ENCODE data around the gene TPSG1.
"Not testable (repeated sequence)": the region's sequence is repeated elsewhere in the genome, so short reads cannot be mapped to it uniquely, and the experiment has no call there.

Gene TPSG1

GRCh38 chr16:1225051-1225451, at the start of gene TPSG1:
TSS of gene TPSG1 (minus strand) at chr16:1225268. CDS start at chr16:1225252, 16 bp downstream.
- no peak for DNase-seq

DNA sequence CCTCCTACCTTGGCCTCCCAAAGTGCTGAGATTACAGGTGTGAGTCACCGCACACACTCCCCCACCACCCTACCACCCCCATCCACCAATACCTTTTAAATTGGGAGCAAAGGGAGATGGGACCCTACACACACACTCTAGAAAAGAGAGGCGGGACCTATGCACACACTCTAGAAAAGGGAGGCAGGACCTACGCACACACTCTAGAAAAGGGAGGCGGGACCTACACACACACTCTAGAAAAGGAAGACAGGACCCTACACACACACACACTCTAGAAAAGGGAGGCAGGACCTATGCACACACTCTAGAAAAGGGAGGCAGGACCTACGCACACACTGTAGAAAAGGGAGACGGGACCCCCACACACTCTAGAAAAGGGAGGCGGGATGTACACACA, 49.7 kb upstream of the TPSG1 start:
- DNase-seq = no peak

DNA sequence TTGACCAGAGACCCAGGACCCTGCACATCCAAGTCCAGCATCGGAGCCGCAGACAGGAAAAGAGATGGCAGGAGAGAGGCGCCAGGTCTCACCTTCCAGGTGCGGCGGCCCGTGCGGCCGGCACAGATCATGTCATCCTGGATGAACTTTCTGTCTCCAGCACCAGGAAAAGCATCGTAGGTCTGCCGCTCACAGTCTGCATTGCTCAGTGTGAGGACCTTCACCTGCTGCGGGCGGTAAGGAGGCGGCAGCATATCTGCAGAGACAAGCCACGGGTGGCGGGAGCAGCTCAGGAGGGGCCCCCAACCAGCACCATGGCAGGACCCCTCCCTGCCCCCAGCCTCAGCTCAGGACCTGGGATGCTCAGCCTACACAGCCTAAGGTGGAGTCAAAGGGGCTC, 48.7 kb upstream of the TPSG1 start:
- DNase-seq = no peak

GRCh38 chr16:1272453-1273198, 47.6 kb upstream of the TPSG1 start:
- DNase-seq = no peak

GRCh38 chr16:1271724-1272413, 46.8 kb upstream of the TPSG1 start:
- DNase-seq = peak; percentile 85

- DNase-seq = no peak
Observed at GRCh38 chr16:1271380-1271723, 46.3 kb upstream of the TPSG1 start.

- DNase-seq = not testable (repeated sequence)
Observed at GRCh38 chr16:1269418-1269817, 44.4 kb upstream of the TPSG1 start.

DNA sequence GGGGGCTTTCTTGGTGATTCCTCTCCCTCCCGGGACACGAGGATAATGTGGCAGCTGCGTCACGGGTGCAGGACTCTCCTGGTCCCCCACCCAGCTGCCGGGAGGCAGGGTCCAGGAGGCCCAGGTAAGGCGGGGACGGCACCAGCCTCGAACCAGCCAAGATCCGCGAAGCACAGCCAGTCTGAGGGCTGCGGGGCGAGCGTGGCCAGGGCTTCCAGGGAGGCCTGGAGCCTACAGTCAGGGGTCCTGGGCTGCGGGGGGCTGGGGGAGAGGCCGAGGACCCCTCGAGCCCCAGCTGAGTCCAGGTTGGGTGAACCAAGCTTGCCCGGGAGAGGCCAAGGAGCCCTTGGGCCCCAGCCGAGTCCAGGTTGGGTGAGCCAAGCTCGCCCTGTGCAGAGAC, 40.8 kb upstream of the TPSG1 start:
- DNase-seq = no peak

- no peak for DNase-seq
Observed at GRCh38 chr16:1265090-1265630, 40.1 kb upstream of the TPSG1 start.

DNA sequence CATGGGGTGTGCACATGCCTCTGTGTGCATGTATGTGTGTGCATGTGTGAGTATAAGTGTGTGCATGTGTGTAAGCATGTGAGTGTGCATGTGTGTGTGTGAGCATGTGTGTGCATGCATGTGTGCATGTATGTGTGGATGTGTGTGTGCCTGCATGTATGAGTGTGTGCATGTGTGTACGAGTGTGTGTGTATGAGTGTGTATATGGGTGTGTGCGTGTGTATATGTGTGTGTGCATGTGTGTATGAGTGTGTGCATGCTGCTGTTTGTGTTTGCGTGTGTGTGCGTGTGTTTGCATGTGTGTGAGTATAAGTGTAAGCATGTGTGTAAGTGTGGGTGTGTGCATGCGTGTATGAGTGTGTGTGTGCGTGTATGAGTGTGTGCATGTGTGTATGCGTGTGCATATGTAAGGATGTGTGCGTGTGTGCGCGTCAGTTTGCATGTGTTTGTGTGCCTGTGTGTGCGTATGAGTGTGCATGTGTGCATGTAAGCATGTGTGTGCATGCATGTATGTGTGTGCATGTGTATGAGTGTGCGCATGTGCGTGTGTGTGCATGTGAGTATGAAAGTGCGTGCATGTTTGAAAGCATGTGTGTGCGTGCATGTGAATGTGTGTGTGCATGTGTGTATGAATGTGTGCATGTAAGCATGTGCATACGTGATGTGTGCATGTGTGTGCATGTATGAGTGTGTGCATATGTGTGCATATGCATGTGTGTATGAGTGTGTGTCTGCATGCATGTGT, 39.4 kb upstream of the TPSG1 start:
- no peak for DNase-seq

GRCh38 chr16:1263591-1264344, 38.7 kb upstream of the TPSG1 start:
- DNase-seq = no peak

- DNase-seq = no peak
Observed at GRCh38 chr16:1262846-1263221, 37.8 kb upstream of the TPSG1 start.

GRCh38 chr16:1262210-1262845, 37.3 kb upstream of the TPSG1 start:
- no peak for DNase-seq

DNA sequence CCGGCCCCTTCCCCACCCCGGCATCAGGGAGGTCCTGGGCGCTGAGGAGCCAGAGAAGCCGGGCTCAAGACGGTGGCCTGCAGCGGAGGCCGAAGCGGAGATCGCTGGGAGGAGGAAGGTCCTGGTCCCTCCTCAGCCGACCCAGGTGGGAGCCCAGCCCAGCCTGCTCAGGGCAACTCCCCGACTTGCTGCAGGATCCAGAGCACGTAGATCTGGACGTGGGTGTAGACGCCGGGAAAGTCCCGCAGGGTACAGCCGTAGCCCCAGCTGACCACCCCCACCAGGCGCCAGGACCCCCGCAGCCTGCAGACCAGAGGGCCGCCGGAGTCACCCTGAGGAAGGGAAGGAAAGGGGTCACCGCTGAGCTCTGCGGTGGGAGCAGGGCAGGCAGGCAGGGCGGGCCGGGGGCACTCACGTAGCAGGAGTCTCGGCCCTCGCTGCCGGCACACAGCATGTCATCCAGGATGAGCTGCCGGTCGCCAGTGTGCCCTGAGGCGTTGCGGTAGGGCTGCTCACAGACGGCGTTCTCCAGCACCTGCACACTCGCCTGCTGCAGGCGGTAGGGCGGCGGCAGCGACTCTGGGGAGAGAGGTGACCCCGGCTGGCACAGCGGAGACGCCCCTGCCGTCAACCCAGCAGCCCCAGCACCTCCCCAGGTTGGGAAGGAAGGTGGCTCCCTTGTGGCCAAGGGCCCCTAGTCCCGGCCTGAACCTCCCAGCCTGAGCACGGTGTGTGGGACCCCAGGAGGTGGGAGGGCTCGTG, 36.2 kb upstream of the TPSG1 start:
- DNase-seq = no peak

GRCh38 chr16:1260101-1260680, 35.1 kb upstream of the TPSG1 start:
- no peak for DNase-seq

DNA sequence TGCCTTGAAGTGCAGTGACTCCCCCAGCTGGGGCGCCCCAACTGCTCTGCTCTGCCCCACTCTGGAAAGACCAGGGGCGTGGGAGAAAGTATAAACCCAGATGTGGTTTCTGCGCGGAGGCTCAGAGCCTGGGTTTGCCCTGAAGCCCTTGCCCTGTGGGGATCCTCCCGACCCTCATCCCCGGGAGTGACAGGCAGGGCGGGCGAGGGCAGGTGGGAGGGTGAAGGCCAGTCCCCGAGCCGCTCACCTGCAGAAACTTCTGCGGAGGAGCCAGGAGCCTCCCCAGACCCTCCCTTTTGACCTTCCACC, 34.6 kb upstream of the TPSG1 start:
- DNase-seq = no peak

DNA sequence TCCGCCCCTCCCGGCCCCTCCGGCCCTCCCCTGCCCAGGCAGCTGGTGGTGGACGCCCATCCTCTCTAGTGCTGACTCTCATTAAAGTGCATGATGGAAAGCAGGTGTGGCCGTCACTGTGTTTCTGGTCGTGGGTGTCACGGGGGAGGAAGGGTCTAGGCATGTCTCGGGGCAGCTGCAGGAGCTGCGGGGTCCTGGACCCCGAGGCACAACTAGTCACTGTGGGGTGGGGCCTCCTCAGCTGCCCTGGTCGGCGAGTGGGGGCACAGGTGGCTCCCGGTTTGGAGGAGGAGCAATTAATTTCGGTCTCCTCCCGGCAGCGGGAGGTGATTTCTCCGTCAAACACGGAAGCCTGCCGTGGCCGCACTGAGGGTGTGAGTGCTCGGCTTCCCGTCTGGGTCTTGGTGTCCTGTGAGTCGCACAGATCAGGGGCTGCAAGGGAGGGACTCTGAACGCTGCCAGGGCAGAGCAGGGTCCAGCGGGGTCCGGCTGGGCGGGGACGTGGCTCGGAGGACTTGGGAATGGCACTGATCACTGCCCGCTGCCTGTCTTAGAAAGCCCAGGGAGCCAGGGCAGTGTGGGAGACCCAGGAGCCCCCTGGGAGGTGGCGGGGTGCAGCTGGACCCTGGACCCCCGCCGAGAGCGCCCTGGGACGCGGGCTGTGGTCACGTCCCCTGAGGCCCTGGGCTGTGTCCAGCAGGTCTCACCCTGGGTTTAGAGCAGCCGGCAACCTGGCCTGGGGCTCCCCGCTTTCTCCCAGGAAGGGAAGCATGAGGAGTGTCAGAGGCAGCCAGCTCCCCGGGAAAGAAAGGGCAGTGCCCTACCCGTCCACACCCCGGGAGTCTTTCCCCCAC, 34.1 kb upstream of the TPSG1 start:
- DNase-seq = peak; percentile 12

DNA sequence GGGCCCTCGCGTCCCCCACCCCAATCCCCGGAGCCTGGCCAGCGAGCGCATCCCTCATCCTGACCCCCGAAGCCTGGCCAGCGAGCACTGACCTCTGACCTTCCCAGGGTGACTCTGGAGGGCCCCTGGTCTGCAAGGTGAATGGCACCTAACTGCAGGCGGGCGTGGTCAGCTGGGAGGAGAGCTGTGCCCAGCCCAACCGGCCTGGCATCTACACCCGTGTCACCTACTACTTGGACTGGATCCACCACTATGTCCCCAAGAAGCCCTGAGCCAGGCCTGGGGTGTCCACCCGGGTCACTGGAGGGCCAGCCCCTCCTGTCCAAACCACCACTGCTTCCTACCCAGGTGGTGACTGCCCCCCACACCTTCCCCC, 33.1 kb upstream of the TPSG1 start:
- no peak for DNase-seq

DNA sequence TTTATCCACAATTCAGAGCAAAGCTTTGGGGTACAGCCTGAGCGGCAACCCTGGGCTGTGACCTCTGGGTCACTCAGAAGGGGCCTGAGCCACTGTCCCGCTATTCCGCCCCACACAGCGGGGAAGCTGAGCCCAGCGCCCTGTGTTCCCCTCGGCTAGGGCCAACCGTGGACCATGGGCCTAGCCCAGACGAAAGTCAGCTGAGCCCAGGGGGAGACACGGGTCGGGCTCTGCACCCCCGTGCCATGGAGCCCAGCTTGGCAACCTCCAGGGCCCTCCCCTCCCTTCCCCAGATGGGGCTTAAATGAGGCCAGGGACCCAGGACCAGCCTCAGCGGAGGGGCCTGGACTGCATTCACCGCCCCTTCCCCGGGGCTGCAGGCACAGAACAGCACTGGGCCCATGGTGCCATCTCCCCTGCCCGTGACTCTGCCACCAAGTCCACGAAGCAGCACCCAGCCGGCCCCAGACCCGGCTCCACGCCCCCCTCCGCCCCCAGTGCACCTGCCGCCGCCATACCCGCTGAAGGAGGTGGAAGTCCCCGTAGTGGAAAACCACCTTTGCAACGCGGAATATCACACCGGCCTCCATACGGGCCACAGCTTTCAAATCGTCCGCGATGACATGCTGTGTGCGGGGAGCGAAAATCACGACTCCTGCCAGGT, 32.6 kb upstream of the TPSG1 start:
- DNase-seq = no peak

- DNase-seq = no peak
Observed at GRCh38 chr16:1256874-1257322, 31.8 kb upstream of the TPSG1 start.

Measured in NCI-H1105 treated with DMSO at 0.1 percent for 48 hours (cell line).